Measurements from ENCODE around the gene APOBEC2.
"Not testable (repeated sequence)": the region's sequence is repeated elsewhere in the genome, so short reads cannot be mapped to it uniquely, and the experiment has no call there.

APOBEC2 gene

DNA sequence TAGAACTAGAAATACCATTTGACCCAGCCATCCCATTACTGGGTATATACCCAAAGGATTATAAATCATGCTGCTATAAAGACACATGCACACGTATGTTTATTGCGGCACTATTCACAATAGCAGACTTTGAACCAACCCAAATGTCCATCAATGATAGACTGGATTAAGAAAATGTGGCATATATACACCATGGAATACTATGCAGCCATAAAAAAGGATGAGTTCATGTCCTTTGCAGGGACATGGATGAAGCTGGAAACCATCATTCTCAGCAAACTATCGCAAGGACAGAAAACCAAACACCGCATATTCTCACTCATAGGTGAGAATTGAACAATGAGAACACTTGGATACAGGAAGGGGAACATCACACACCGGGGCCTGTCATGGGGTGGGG, 37.1 kb upstream of the APOBEC2 start:
- H4K8ac ChIP-seq (ENCODE audit: low read length); H3K4me1 ChIP-seq (ENCODE audit: control insufficient read depth, insufficient read depth, low read depth, low read length); H3K79me1 ChIP-seq (replicated peaks; ENCODE audit: low read length, poor library complexity, severe bottlenecking); H3K27me3 ChIP-seq (ENCODE audit: control insufficient read depth in 1 of 2, insufficient read depth in 1 of 2, low read length in 2 of 2); H4K91ac ChIP-seq (ENCODE audit: low read length); H2BK120ac ChIP-seq (ENCODE audit: low read depth, low read length); H3K14ac ChIP-seq (ENCODE audit: low read length in 2 of 2); H3K36me3 ChIP-seq (ENCODE audit: control insufficient read depth in 1 of 2, insufficient read depth in 2 of 2, low read depth in 1 of 2, low read length in 2 of 2); H3K4ac ChIP-seq (ENCODE audit: low read depth in 1 of 2, low read length in 2 of 2); H3K9ac ChIP-seq (ENCODE audit: low read length); H2AFZ ChIP-seq (ENCODE audit: low read depth, low read length); H3K4me3 ChIP-seq (ENCODE audit: insufficient read depth in 1 of 2, low read depth in 1 of 2, low read length in 2 of 2); H2BK12ac ChIP-seq (ENCODE audit: low read length in 2 of 2); DNase-seq; H3K9me3 ChIP-seq (ENCODE audit: control insufficient read depth, low read length); H2AK5ac ChIP-seq (ENCODE audit: low read length, severe bottlenecking); H3K23ac ChIP-seq (ENCODE audit: low read length in 2 of 2); H3K27ac ChIP-seq (ENCODE audit: low read length, poor library complexity, severe bottlenecking); H3K4me2 ChIP-seq (ENCODE audit: low read length, poor library complexity, severe bottlenecking); H2BK5ac ChIP-seq (ENCODE audit: low read depth, low read length, poor library complexity, severe bottlenecking); H2BK15ac ChIP-seq (ENCODE audit: low read depth, poor library complexity, severe bottlenecking); H3K18ac ChIP-seq (ENCODE audit: low read depth in 1 of 2, low read length in 2 of 2): not testable (repeated sequence)
- WGBS: 94% methylated on average over 2 of the region's 5 CpGs

DNA sequence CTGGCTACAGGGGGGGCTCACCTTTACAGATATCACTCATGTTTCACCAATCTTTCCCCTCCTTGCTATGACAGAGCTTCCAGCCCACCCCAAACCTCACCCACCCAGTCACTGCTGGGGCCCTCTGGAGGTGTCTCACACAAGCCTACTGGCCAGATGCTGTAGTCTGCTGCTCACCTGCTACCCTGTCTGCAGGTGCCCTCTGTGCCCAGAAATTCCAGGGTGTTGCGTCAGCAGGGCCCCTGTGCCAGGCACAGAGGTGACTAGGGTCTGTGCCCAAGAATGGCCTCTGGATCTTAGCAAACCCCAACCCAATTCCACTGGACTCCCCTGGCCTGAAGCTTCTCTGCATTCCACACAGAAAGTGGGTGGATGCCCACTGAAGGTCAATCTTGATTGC, 35.3 kb upstream of the APOBEC2 start:
- no peak overlapping the region for H3K4me3 ChIP-seq (ENCODE audit: insufficient read depth in 1 of 2, low read depth in 1 of 2, low read length in 2 of 2)
- H3K9ac ChIP-seq (ENCODE audit: low read length): no peak overlapping the region
- H3K9me3 ChIP-seq (ENCODE audit: control insufficient read depth, low read length): peaks cover 9% of the 10 kb centered on the region
- 94% methylated on average over 1 of the region's 1 CpG for WGBS
- no peak overlapping the region for H3K14ac ChIP-seq (ENCODE audit: low read length in 2 of 2)
- peaks cover 10% of the 10 kb centered on the region for H3K4me1 ChIP-seq (ENCODE audit: control insufficient read depth, insufficient read depth, low read depth, low read length)
- no peaks in the 10 kb centered on the region for H3K27me3 ChIP-seq (ENCODE audit: control insufficient read depth in 1 of 2, insufficient read depth in 1 of 2, low read length in 2 of 2)
- no peak overlapping the region for H4K91ac ChIP-seq (ENCODE audit: low read length)
- no peak overlapping the region for H2BK12ac ChIP-seq (ENCODE audit: low read length in 2 of 2)
- no peak overlapping the region for H3K4ac ChIP-seq (ENCODE audit: low read depth in 1 of 2, low read length in 2 of 2)
- H3K36me3 ChIP-seq (ENCODE audit: control insufficient read depth in 1 of 2, insufficient read depth in 2 of 2, low read depth in 1 of 2, low read length in 2 of 2): no peaks in the 10 kb centered on the region
- no peak overlapping the region for H2AFZ ChIP-seq (ENCODE audit: low read depth, low read length)
- H3K79me1 ChIP-seq (replicated peaks; ENCODE audit: low read length, poor library complexity, severe bottlenecking): no peaks in the 10 kb centered on the region
- H2BK120ac ChIP-seq (ENCODE audit: low read depth, low read length): no peak overlapping the region
- no peak overlapping the region for H4K8ac ChIP-seq (ENCODE audit: low read length)
- no peak overlapping the region for H3K27ac ChIP-seq (ENCODE audit: low read length, poor library complexity, severe bottlenecking)
- no peak overlapping the region for H3K18ac ChIP-seq (ENCODE audit: low read depth in 1 of 2, low read length in 2 of 2)
- no peak overlapping the region for H3K4me2 ChIP-seq (ENCODE audit: low read length, poor library complexity, severe bottlenecking)
- H2BK5ac ChIP-seq (ENCODE audit: low read depth, low read length, poor library complexity, severe bottlenecking): no peak overlapping the region
- H3K23ac ChIP-seq (ENCODE audit: low read length in 2 of 2): no peak overlapping the region
- peak overlapping the region; percentile 63 for H2AK5ac ChIP-seq (ENCODE audit: low read length, severe bottlenecking)
- no peak overlapping the region for H2BK15ac ChIP-seq (ENCODE audit: low read depth, poor library complexity, severe bottlenecking)
- no peak for DNase-seq

DNA sequence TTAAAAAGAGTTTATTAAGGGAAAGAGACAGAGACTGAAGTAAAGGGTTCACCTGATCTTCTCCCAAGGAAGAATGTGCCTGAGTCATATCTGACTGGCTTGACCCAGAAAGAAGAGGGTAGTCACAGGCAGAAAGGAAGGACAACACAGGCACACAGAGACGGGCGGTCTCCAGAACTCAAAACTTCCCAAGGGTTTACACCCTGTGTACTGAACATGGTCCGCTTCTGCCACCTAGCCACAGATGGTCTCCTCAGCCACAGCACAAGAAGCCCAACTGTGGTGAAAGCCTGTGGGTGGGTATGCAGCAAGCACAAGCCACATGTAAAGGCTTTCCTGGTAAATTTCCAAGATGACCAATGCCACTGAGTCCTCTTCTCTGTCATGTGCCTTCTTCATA, 31.2 kb upstream of the APOBEC2 start:
- peak; percentile 50 for DNase-seq
- H3K27ac ChIP-seq (ENCODE audit: low read length, poor library complexity, severe bottlenecking): no peak overlapping the region
- no peak overlapping the region for H3K18ac ChIP-seq (ENCODE audit: low read depth in 1 of 2, low read length in 2 of 2)
- H3K9ac ChIP-seq (ENCODE audit: low read length): no peak overlapping the region
- H4K91ac ChIP-seq (ENCODE audit: low read length): no peak overlapping the region
- H2AFZ ChIP-seq (ENCODE audit: low read depth, low read length): no peak overlapping the region
- H3K14ac ChIP-seq (ENCODE audit: low read length in 2 of 2): no peak overlapping the region
- no peak overlapping the region for H2BK12ac ChIP-seq (ENCODE audit: low read length in 2 of 2)
- H2AK5ac ChIP-seq (ENCODE audit: low read length, severe bottlenecking): peak overlapping the region; percentile 20
- H4K8ac ChIP-seq (ENCODE audit: low read length): no peak overlapping the region
- H2BK120ac ChIP-seq (ENCODE audit: low read depth, low read length): no peak overlapping the region
- no peak overlapping the region for H2BK5ac ChIP-seq (ENCODE audit: low read depth, low read length, poor library complexity, severe bottlenecking)
- H2BK15ac ChIP-seq (ENCODE audit: low read depth, poor library complexity, severe bottlenecking): no peak overlapping the region
- no peak overlapping the region for H3K4me3 ChIP-seq (ENCODE audit: insufficient read depth in 1 of 2, low read depth in 1 of 2, low read length in 2 of 2)
- WGBS: 77% methylated on average over 3 of the region's 3 CpGs
- no peak overlapping the region for H3K23ac ChIP-seq (ENCODE audit: low read length in 2 of 2)
- no peak overlapping the region for H3K4me2 ChIP-seq (ENCODE audit: low read length, poor library complexity, severe bottlenecking)
- H3K4me1 ChIP-seq (ENCODE audit: control insufficient read depth, insufficient read depth, low read depth, low read length): peaks cover 6% of the 10 kb centered on the region
- H3K9me3 ChIP-seq (ENCODE audit: control insufficient read depth, low read length): peaks cover 9% of the 10 kb centered on the region
- H3K27me3 ChIP-seq (ENCODE audit: control insufficient read depth in 1 of 2, insufficient read depth in 1 of 2, low read length in 2 of 2): no peaks in the 10 kb centered on the region
- H3K4ac ChIP-seq (ENCODE audit: low read depth in 1 of 2, low read length in 2 of 2): no peak overlapping the region
- H3K79me1 ChIP-seq (replicated peaks; ENCODE audit: low read length, poor library complexity, severe bottlenecking): no peaks in the 10 kb centered on the region
- H3K36me3 ChIP-seq (ENCODE audit: control insufficient read depth in 1 of 2, insufficient read depth in 2 of 2, low read depth in 1 of 2, low read length in 2 of 2): no peaks in the 10 kb centered on the region

- H3K9me3 ChIP-seq (ENCODE audit: control insufficient read depth, low read length): peaks cover 9% of the 10 kb centered on the region
- no peaks in the 10 kb centered on the region for H3K27me3 ChIP-seq (ENCODE audit: control insufficient read depth in 1 of 2, insufficient read depth in 1 of 2, low read length in 2 of 2)
- no peak overlapping the region for H3K23ac ChIP-seq (ENCODE audit: low read length in 2 of 2)
- no peak overlapping the region for H4K8ac ChIP-seq (ENCODE audit: low read length)
- H3K79me1 ChIP-seq (replicated peaks; ENCODE audit: low read length, poor library complexity, severe bottlenecking): no peaks in the 10 kb centered on the region
- H2BK5ac ChIP-seq (ENCODE audit: low read depth, low read length, poor library complexity, severe bottlenecking): no peak overlapping the region
- H3K9ac ChIP-seq (ENCODE audit: low read length): no peak overlapping the region
- no peak overlapping the region for H4K91ac ChIP-seq (ENCODE audit: low read length)
- no peak overlapping the region for H3K27ac ChIP-seq (ENCODE audit: low read length, poor library complexity, severe bottlenecking)
- H3K4me1 ChIP-seq (ENCODE audit: control insufficient read depth, insufficient read depth, low read depth, low read length): peaks cover 6% of the 10 kb centered on the region
- H3K14ac ChIP-seq (ENCODE audit: low read length in 2 of 2): no peak overlapping the region
- no peak overlapping the region for H2AFZ ChIP-seq (ENCODE audit: low read depth, low read length)
- H3K4ac ChIP-seq (ENCODE audit: low read depth in 1 of 2, low read length in 2 of 2): no peak overlapping the region
- no peak overlapping the region for H3K4me2 ChIP-seq (ENCODE audit: low read length, poor library complexity, severe bottlenecking)
- H3K18ac ChIP-seq (ENCODE audit: low read depth in 1 of 2, low read length in 2 of 2): no peak overlapping the region
- H2BK12ac ChIP-seq (ENCODE audit: low read length in 2 of 2): no peak overlapping the region
- H2BK120ac ChIP-seq (ENCODE audit: low read depth, low read length): no peak overlapping the region
- H2AK5ac ChIP-seq (ENCODE audit: low read length, severe bottlenecking): no peak overlapping the region
- H2BK15ac ChIP-seq (ENCODE audit: low read depth, poor library complexity, severe bottlenecking): no peak overlapping the region
- no peak overlapping the region for H3K4me3 ChIP-seq (ENCODE audit: insufficient read depth in 1 of 2, low read depth in 1 of 2, low read length in 2 of 2)
- no peak for DNase-seq
- H3K36me3 ChIP-seq (ENCODE audit: control insufficient read depth in 1 of 2, insufficient read depth in 2 of 2, low read depth in 1 of 2, low read length in 2 of 2): no peaks in the 10 kb centered on the region
These were observed 30.7 kb upstream of the APOBEC2 start for GRCh38 chr6:41022294-41022693.
